Right atrium auricular region (tissue), 2 donors: ENCODE results near the gene SLC48A1. TPM values are rescaled to one million over a fixed set of nuclear protein-coding genes. Genes with fewer than 3 reads are reported as not detected.
A peak's percentile ranks its signal among the peaks of the same experiment; 100 is the strongest.

Experiments
- DNase-seq: peaks from one replicate; pipeline ENCODE4 v3.0.0-alpha.2; 2019; ENCODE audit warnings: low spot score
- H3K27ac ChIP-seq, 2 donors: fragments of 200-600 bp; sonication (generic); 1 replicate in 1 of 2; 2 replicates in 1 of 2; pipeline ENCODE4 v1.5.1; 2016 to 2019
- H3K27me3 ChIP-seq, 2 donors: fragments of 200-600 bp; sonication (generic); one replicate each; pipeline versions ENCODE4 v1.5.1 to v1.6.0; 2017 to 2019
- H3K36me3 ChIP-seq: fragments of 200-600 bp; sonication (generic); one replicate; pipeline ENCODE4 v1.5.1; 2016
- H3K4me1 ChIP-seq, 2 donors: fragments of 200-600 bp; sonication (generic); one replicate each; pipeline versions ENCODE4 v1.5.1 to v1.6.0; 2017 to 2019
- H3K4me3 ChIP-seq, 2 donors: fragments of 200-600 bp; sonication (generic); 1 replicate in 1 of 2; 2 replicates in 1 of 2; pipeline ENCODE4 v1.5.1; 2017 to 2019; ENCODE audit warnings: mild to moderate bottlenecking in 1 of 2, moderate library complexity in 1 of 2
- H3K9me3 ChIP-seq, 2 donors: fragments of 200-600 bp; sonication (generic); one replicate each; pipeline ENCODE4 v1.5.1; 2019
- total RNA-seq, 2 donors: library from RNA; depleted of rRNA; stranded (reverse); fragments of >200 nt; gene quantifications; one replicate each; pipeline ENCODE4 v1.1.0, GENCODE V29; 2016
- TF ChIP-seq, protein P1 (sequence below), 2 donors: fragments of 200-600 bp; sonication (generic); IDR thresholded peaks; one replicate each; pipeline ENCODE4 v1.5.1; 2019; ENCODE audit warnings: antibody characterized with exemption in 2 of 2

SLC48A1 gene
- total RNA-seq, 2 donors from 2014 or later: 48.9 to 52.0 TPM

GRCh38 chr12:47744778-47745436 lies 28.1 kb upstream of the SLC48A1 start:
- H3K36me3 ChIP-seq: peaks cover 4% of the 10 kb centered on the region
- TF ChIP-seq, protein P1, sequence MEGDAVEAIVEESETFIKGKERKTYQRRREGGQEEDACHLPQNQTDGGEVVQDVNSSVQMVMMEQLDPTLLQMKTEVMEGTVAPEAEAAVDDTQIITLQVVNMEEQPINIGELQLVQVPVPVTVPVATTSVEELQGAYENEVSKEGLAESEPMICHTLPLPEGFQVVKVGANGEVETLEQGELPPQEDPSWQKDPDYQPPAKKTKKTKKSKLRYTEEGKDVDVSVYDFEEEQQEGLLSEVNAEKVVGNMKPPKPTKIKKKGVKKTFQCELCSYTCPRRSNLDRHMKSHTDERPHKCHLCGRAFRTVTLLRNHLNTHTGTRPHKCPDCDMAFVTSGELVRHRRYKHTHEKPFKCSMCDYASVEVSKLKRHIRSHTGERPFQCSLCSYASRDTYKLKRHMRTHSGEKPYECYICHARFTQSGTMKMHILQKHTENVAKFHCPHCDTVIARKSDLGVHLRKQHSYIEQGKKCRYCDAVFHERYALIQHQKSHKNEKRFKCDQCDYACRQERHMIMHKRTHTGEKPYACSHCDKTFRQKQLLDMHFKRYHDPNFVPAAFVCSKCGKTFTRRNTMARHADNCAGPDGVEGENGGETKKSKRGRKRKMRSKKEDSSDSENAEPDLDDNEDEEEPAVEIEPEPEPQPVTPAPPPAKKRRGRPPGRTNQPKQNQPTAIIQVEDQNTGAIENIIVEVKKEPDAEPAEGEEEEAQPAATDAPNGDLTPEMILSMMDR (IDR thresholded peaks at IDR 0.05): no peak
- peak overlapping the region in 1 of 2 donors; percentile 48 for H3K27ac ChIP-seq

GRCh38 chr12:47745485-47746041 lies 27.5 kb upstream of the SLC48A1 start:
- H3K36me3 ChIP-seq: peaks cover 9% of the 10 kb centered on the region
- no peak overlapping the region for H3K4me3 ChIP-seq
- H3K27ac ChIP-seq: peak overlapping the region in 1 of 2 donors; percentile 48
- no peaks in the 10 kb centered on the region for H3K27me3 ChIP-seq
- no peak for DNase-seq
- H3K9me3 ChIP-seq: no peaks in the 10 kb centered on the region
- TF ChIP-seq, protein P1 (IDR thresholded peaks at IDR 0.05): no peak
- H3K4me1 ChIP-seq: peaks cover 0 to 32% of the 10 kb centered on the region in 2 donors

More at GRCh38 chr12:47744778-47745436, 28.1 kb upstream of the SLC48A1 start:
- Histone ChIP-seq H3K4me3 (no peak overlapping the region), H3K4me1 (peaks cover 0 to 33% of the 10 kb centered on the region in 2 donors), H3K27me3 (no peaks in the 10 kb centered on the region), H3K9me3 (no peaks in the 10 kb centered on the region)
- no peak for DNase-seq

- TF ChIP-seq, protein P1 (IDR thresholded peaks at IDR 0.05): no peak
- peaks cover 9% of the 10 kb centered on the region for H3K36me3 ChIP-seq
- no peaks in the 10 kb centered on the region for H3K27me3 ChIP-seq
- no peaks in the 10 kb centered on the region for H3K9me3 ChIP-seq
- no peak overlapping the region for H3K27ac ChIP-seq
- peaks cover 0 to 30% of the 10 kb centered on the region in 2 donors for H3K4me1 ChIP-seq
- DNase-seq: no peak
- no peak overlapping the region for H3K4me3 ChIP-seq
These were observed 27.0 kb upstream of the SLC48A1 start for GRCh38 chr12:47746073-47746472.

DNA sequence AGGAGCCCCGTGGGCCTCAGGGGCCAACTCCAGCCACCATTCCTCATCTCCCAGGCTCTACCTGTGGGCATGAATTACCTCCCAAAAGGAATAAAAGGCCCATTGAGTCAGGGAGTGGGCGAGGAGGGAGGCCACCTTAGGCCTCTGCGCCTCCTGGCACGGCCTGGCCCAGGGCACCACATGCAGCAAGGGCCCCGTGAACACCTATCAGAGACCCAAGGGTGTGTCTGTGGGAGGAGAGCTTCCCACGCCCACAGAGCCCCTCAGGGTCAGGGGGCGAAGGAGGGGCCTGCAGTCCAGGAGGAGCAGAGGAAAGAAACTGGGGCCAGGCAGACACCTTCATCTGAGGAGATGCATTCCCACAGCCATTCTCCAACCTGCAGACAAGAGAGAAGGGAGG lies 26.5 kb upstream of the SLC48A1 start:
- TF ChIP-seq, protein P1 (IDR thresholded peaks at IDR 0.05): no peak

DNA sequence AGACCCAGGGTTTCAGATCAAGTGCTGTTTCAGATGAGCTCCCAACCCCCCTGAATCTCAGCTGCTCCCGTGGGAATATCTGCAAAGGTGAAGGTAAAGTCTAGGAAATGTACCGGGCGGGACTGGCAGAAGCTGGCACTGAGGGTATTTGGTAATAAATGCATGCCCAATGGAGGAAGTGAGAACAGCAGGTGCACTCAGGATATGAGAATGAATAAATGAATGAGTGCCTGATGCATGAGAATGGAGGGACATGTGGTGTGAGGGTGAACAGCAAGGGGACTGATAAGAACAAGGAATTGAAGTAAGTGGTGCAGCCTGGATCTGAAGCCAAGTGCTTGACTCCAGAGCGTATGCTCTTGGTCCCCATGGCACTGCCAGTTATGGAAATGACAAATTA lies 25.9 kb upstream of the SLC48A1 start:
- H3K4me3 ChIP-seq: no peak overlapping the region
- H3K4me1 ChIP-seq: peaks cover 0 to 29% of the 10 kb centered on the region in 2 donors
- no peaks in the 10 kb centered on the region for H3K9me3 ChIP-seq
- peaks cover 9% of the 10 kb centered on the region for H3K36me3 ChIP-seq
- no peak for DNase-seq
- H3K27ac ChIP-seq: no peak overlapping the region
- H3K27me3 ChIP-seq: no peaks in the 10 kb centered on the region
- TF ChIP-seq, protein P1 (IDR thresholded peaks at IDR 0.05): no peak

More for the DNA sequence above, 26.5 kb upstream of the SLC48A1 start:
- H3K27me3 ChIP-seq: no peaks in the 10 kb centered on the region
- H3K36me3 ChIP-seq: peaks cover 9% of the 10 kb centered on the region
- peaks cover 0 to 29% of the 10 kb centered on the region in 2 donors for H3K4me1 ChIP-seq
- no peak for DNase-seq
- no peaks in the 10 kb centered on the region for H3K9me3 ChIP-seq
- no peak overlapping the region for H3K27ac ChIP-seq
- no peak overlapping the region for H3K4me3 ChIP-seq
